HepG2 (cell line): ENCODE measurements around the gene GPER1. TPM values are rescaled to one million over a fixed set of nuclear protein-coding genes. Genes with fewer than 3 reads are reported as not detected.
A peak's percentile ranks its signal among the peaks of the same experiment; 100 is the strongest.

ENCODE experiments used
- ATF2 ChIP-seq: sonication (generic); formaldehyde crosslinking; IDR thresholded peaks from 2 replicates; pipeline ENCODE4 v1.4.0; 2020; ENCODE audit warnings: missing genetic modification reagents
- DBP ChIP-seq: sonication (generic); formaldehyde crosslinking; IDR thresholded peaks from 2 replicates; pipeline ENCODE4 v1.4.0; 2020; ENCODE audit warnings: missing genetic modification reagents; ENCODE audit errors: not compliant biosample characterization
- HINFP ChIP-seq: sonication (generic); formaldehyde crosslinking; IDR thresholded peaks from 2 replicates; pipeline ENCODE4 v1.4.0; 2020; ENCODE audit warnings: low read depth, mild to moderate bottlenecking, missing genetic modification reagents
- PBX3 ChIP-seq: sonication (generic); formaldehyde crosslinking; IDR thresholded peaks from 2 replicates; pipeline ENCODE4 v1.8.1; 2023; ENCODE audit warnings: missing genetic modification reagents, inconsistent platforms, borderline replicate concordance
- PCBP1 ChIP-seq: fragments of 200-400 bp; formaldehyde crosslinking; IDR thresholded peaks from 2 replicates; pipeline ENCODE4 v1.6.1; 2017; ENCODE audit warnings: mild to moderate bottlenecking, low read depth, low read length, borderline replicate concordance
- POLR2AphosphoS2 ChIP-seq: IDR thresholded peaks from 2 replicates; pipeline ENCODE4 v1.6.1; 2011; ENCODE audit warnings: low read depth, low read length, improper control_type of control experiment
- RARG ChIP-seq: sonication (generic); formaldehyde crosslinking; IDR thresholded peaks from 2 replicates; pipeline ENCODE4 v1.4.0; 2020; ENCODE audit warnings: low read depth, mild to moderate bottlenecking, missing genetic modification reagents
- RFX5 ChIP-seq: IDR thresholded peaks from 2 replicates; pipeline ENCODE4 v1.6.1; 2011; ENCODE audit warnings: low read depth, low read length, improper control_type of control experiment
- TARDBP ChIP-seq: sonication (generic); formaldehyde crosslinking; IDR thresholded peaks from 2 replicates; pipeline ENCODE4 v1.8.0; 2022; ENCODE audit warnings: mild to moderate bottlenecking, missing genetic modification reagents
- U2AF2 ChIP-seq: fragments of 200-400 bp; formaldehyde crosslinking; IDR thresholded peaks from 2 replicates; pipeline ENCODE4 v1.6.1; 2017; ENCODE audit warnings: low read depth, mild to moderate bottlenecking, low read length
- ZBTB1 ChIP-seq: sonication (generic); formaldehyde crosslinking; IDR thresholded peaks from 2 replicates; pipeline ENCODE4 v1.4.0; 2020; ENCODE audit warnings: missing genetic modification reagents, borderline replicate concordance
- ZBTB10 ChIP-seq: sonication (generic); formaldehyde crosslinking; IDR thresholded peaks from 2 replicates; pipeline ENCODE4 v1.4.0; 2020; ENCODE audit warnings: missing genetic modification reagents, borderline replicate concordance
- ZNF282 ChIP-seq: fragments of 450-650 bp; IDR thresholded peaks from 2 replicates; pipeline ENCODE4 v1.6.1; 2018; ENCODE audit not compliant: partially characterized antibody
- ZNF292 ChIP-seq: sonication (generic); formaldehyde crosslinking; IDR thresholded peaks from 2 replicates; pipeline ENCODE4 v1.8.1; 2022; ENCODE audit warnings: mild to moderate bottlenecking, low read depth, missing genetic modification reagents, borderline replicate concordance
- ZNF382 ChIP-seq: sonication (generic); formaldehyde crosslinking; IDR thresholded peaks from 2 replicates; pipeline ENCODE4 v1.5.0; 2020; ENCODE audit warnings: missing genetic modification reagents, mild to moderate bottlenecking, borderline replicate concordance
- ZNF556 ChIP-seq: sonication (generic); formaldehyde crosslinking; IDR thresholded peaks from 2 replicates; pipeline ENCODE4 v1.4.0; 2020; ENCODE audit warnings: mild to moderate bottlenecking, missing genetic modification reagents, borderline replicate concordance
- ZNF616 ChIP-seq: sonication (generic); formaldehyde crosslinking; IDR thresholded peaks from 2 replicates; pipeline ENCODE4 v1.5.0; 2020; ENCODE audit warnings: low read depth, mild to moderate bottlenecking, missing genetic modification reagents
- ZNF652 ChIP-seq: IDR thresholded peaks from 2 replicates; pipeline ENCODE4 v1.6.1; 2016; ENCODE audit warnings: low read depth, borderline replicate concordance
- ZNF746 ChIP-seq: sonication (generic); formaldehyde crosslinking; IDR thresholded peaks from 2 replicates; pipeline ENCODE4 v1.8.0; 2022; ENCODE audit warnings: mild to moderate bottlenecking, missing genetic modification reagents
- polyA plus RNA-seq, 8 experiments: library from polyadenylated mRNA; depleted of rRNA in 3 of 8; stranded (reverse) in 7 of 8; unstranded in 1 of 8; fragments of >200 nt; fragmentation: Illumina TruSeq in 4 of 8; extraction: Trizol in 4 of 8; gene quantifications; 2 replicates each; pipeline versions ENCODE4 v1.2.1 to v1.2.3, GENCODE V29; 2011 to 2016; ENCODE audit warnings: low read depth in 4 of 8, missing spikeins in 1 of 8, mixed read lengths in 1 of 8; ENCODE audit not compliant: insufficient read depth in 1 of 8
- total RNA-seq, 5 experiments: library from RNA; depleted of rRNA; stranded (reverse); fragments of >200 nt; fragmentation: Illumina TruSeq; extraction: Trizol; gene quantifications; 2 replicates each; pipeline ENCODE4 v1.2.3, GENCODE V29; 2016; ENCODE audit warnings: low read depth in 1 of 5

The GPER1 gene
- total and polyA plus RNA-seq, 2 of the 13 experiments (the other 11 are each of a cell fraction or from before 2014, with no cell fraction given): 12.7 to 19.7 TPM

- no peak for TF ChIP-seq ZNF382 (CRISPR knock-in tag)
- no peak for TF ChIP-seq ZBTB10
- no peak for TF ChIP-seq PBX3 (CRISPR knock-in tag)
- TF ChIP-seq RARG: no peak
- no peak; the same call in 1 of the 2 replicates for TF ChIP-seq ZNF556 (CRISPR knock-in tag)
- TF ChIP-seq ZNF282: no peak
- TF ChIP-seq ZNF746 (CRISPR knock-in tag): no peak
- no peak for TF ChIP-seq RFX5
- no peak for TF ChIP-seq U2AF2
- no peak for TF ChIP-seq ZNF652 (CRISPR knock-in tag)
- no peak for TF ChIP-seq TARDBP (CRISPR knock-in tag)
- peak; percentile 27 for TF ChIP-seq DBP (CRISPR knock-in tag)
- no peak for TF ChIP-seq ZNF616 (CRISPR knock-in tag)
- no peak for TF ChIP-seq ZNF292 (CRISPR knock-in tag)
- no peak for TF ChIP-seq PCBP1
- no peak for TF ChIP-seq POLR2AphosphoS2
- TF ChIP-seq ZBTB1 (CRISPR knock-in tag): no peak
- no peak for TF ChIP-seq ATF2 (CRISPR knock-in tag)
- no peak for TF ChIP-seq HINFP (CRISPR knock-in tag)
Observed at GRCh38 chr7:1044189-1045068, 43.5 kb upstream of the GPER1 start, which contains the start of gene GPR146 (continued).
